GM19438 (cell line): Measurements from ENCODE around the gene KDM5A.
"Not testable (repeated sequence)": the region's sequence is repeated elsewhere in the genome, so short reads cannot be mapped to it uniquely, and the experiment has no call there.

Experiments used
- ATAC-seq: cut with Tn5 transposase; IDR thresholded peaks from one replicate; pipeline ENCODE4 v1.9.1; 2021; ENCODE audit warnings: low read depth; ENCODE audit not compliant: unreplicated experiment

KDM5A gene

GRCh38 chr12:242496-242895, 146.6 kb downstream of the KDM5A start:
- ATAC-seq, result no peak

- ATAC-seq, result no peak
Observed at GRCh38 chr12:241266-241665, 147.9 kb downstream of the KDM5A start.

- ATAC-seq, result no peak
Observed at GRCh38 chr12:240566-240965, 148.6 kb downstream of the KDM5A start.

GRCh38 chr12:238736-239398, 150.3 kb downstream of the KDM5A start:
- no peak for ATAC-seq

GRCh38 chr12:238116-238515, 151.0 kb downstream of the KDM5A start:
- no peak for ATAC-seq

- ATAC-seq, result no peak
Observed at GRCh38 chr12:237026-237815, 151.9 kb downstream of the KDM5A start.

GRCh38 chr12:236445-236844, 152.7 kb downstream of the KDM5A start:
- ATAC-seq, result no peak

GRCh38 chr12:235967-236366, 153.2 kb downstream of the KDM5A start:
- not testable (repeated sequence) for ATAC-seq

GRCh38 chr12:234891-235415, 154.2 kb downstream of the KDM5A start:
- no peak for ATAC-seq

GRCh38 chr12:234019-234418, 155.1 kb downstream of the KDM5A start:
- no peak for ATAC-seq

GRCh38 chr12:233615-233968, 155.5 kb downstream of the KDM5A start:
- ATAC-seq, result no peak

GRCh38 chr12:232731-233614, 156.1 kb downstream of the KDM5A start:
- no peak for ATAC-seq

- no peak for ATAC-seq
Observed at GRCh38 chr12:230925-231671, 158.0 kb downstream of the KDM5A start.
